HG02678 (cell line): ENCODE results near the gene FOXP2.

Experiments
- ATAC-seq: cut with Tn5 transposase; IDR thresholded peaks from one replicate; pipeline ENCODE4 v1.9.1; 2021; ENCODE audit warnings: mild to moderate bottlenecking, moderate library complexity; ENCODE audit not compliant: unreplicated experiment

The FOXP2 gene

DNA sequence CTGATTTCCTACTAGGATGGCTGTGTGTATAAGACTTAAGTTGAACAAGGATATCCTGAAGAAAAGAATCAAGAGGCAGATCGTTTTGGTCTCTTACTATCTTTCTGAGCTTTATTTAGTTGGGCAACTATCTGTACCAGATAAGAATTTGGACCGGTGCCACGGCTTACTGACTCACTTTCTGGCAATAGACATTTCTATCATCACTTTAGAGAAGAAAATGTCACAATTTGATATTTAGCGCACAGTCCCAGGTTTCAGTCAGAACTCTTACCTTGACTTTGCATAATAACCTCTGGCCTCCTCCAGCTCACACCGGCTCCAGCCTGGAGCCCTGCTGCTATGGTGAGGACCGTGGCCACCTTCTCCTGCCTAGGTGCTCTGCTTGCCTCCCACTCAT, 289.1 kb downstream of the FOXP2 start:
- ATAC-seq: no peak

- ATAC-seq: no peak
Measured at GRCh38 chr7:114708646-114709045, 294.0 kb downstream of the FOXP2 start.

GRCh38 chr7:114710499-114710898, 295.9 kb downstream of the FOXP2 start:
- ATAC-seq: no peak

DNA sequence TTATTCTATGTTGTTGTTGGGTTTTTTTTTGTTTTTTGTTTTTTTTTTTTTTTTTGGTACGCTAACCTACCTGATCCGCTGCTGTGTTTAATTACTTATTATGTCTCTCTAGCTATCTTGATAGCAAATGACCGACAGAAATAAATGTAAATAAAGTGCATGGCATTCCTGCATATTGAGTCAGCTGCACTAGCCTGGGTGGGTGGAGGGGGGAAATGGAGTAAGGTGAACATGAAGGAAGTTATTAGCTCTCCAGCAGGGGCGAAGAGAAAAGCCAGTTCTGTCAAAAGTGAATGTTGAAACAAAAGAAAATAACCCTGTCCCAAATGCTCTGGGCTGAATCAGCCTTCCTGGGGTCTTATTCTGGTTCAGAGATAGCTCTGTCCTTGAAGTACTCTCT, 296.6 kb downstream of the FOXP2 start:
- ATAC-seq: no peak

DNA sequence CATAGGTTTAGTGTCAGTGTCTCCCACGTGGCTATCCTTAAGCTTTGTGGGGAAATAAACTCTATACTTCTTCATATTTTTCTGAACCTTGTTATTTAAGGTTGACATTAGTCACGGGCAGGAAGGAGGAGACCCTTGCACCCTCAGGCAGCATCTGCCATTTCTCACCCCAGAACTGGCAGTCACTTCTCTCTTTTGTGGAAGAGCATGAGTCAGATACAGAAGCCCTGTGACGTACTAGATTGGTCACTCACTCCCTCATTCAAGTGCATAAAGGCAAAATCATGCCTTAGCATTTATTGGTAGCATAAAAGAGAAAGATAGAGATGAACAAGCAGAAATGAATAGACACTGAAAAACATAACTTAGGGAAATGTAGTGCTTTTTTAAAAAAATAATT, 301.3 kb downstream of the FOXP2 start:
- no peak for ATAC-seq

GRCh38 chr7:114718861-114719260, 304.2 kb downstream of the FOXP2 start:
- ATAC-seq: no peak

GRCh38 chr7:114720725-114721124, 306.1 kb downstream of the FOXP2 start:
- ATAC-seq: no peak

DNA sequence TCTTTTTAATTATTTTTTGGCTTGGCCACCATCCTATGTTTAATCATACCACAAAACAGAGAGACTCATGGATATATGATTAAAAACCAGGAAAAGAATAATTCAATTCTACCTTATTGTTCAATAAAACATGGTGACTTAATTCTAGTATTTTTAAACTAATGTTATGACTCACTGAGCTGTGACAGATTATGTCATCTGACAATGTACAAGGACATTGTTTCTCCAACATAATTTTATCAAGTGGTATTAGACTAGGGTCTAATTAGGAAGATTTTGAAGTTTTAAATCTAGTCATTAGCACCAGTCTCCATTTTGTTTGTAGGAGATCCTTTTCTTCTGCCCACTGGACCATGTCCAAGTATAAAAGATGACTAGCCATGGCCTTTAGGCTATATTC, 307.9 kb downstream of the FOXP2 start:
- ATAC-seq: no peak

DNA sequence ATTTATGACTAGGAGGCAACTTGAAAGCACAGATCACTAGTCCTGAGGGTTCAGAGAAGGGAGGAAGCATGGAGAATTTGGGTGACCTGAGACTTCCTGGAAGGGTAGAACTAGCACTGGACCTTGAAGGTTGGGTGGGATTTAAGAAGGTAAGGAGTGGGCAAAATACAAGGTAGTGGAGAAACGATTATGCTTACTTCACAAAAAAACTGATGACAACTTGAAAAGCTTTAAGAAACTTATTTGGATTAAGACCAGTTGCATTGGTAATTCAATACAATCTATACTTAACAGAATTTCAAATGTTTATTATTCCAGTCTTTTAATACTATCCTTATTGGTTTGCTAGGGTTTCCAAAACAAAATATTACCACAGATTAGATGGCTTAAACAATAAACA, 308.7 kb downstream of the FOXP2 start:
- ATAC-seq: no peak

- ATAC-seq: no peak
Measured at GRCh38 chr7:114740095-114740494, 325.5 kb downstream of the FOXP2 start.

- no peak for ATAC-seq
Measured at GRCh38 chr7:114740941-114741340, 326.3 kb downstream of the FOXP2 start.

- no peak for ATAC-seq
Measured at GRCh38 chr7:114741911-114742310, 327.3 kb downstream of the FOXP2 start.
